Inflammatory macrophage (primary cell): ENCODE measurements around the gene GMDS.
A peak's percentile ranks its signal among the peaks of the same experiment; 100 is the strongest.
"Not testable (repeated sequence)": the region's sequence is repeated elsewhere in the genome, so short reads cannot be mapped to it uniquely, and the experiment has no call there.

Source experiments
- DNase-seq, 2 donors: peaks; one replicate each; pipeline ENCODE4 v3.0.0-alpha.2; 2020 to 2022

GMDS gene

GRCh38 chr6:1850840-1851157 is 394.6 kb downstream of the GMDS start:
- DNase-seq, result no peak

- DNase-seq, result no peak
These were observed 395.1 kb downstream of the GMDS start for GRCh38 chr6:1850121-1850839.

- peak; percentile 39 to 64 for DNase-seq
These were observed 395.7 kb downstream of the GMDS start for GRCh38 chr6:1849691-1850090.

- no peak for DNase-seq
These were observed 396.7 kb downstream of the GMDS start for GRCh38 chr6:1848752-1849151.

- DNase-seq, result no peak
These were observed 398.8 kb downstream of the GMDS start for GRCh38 chr6:1846611-1847010.

- DNase-seq, result not testable (repeated sequence)
These were observed 399.9 kb downstream of the GMDS start for GRCh38 chr6:1845543-1845942.

- no peak for DNase-seq
These were observed 403.1 kb downstream of the GMDS start for GRCh38 chr6:1842334-1842733.

GRCh38 chr6:1841136-1841535 is 404.3 kb downstream of the GMDS start:
- no peak for DNase-seq

- no peak for DNase-seq
These were observed 404.8 kb downstream of the GMDS start for GRCh38 chr6:1840491-1841121.

- DNase-seq, result no peak
These were observed 406.0 kb downstream of the GMDS start for GRCh38 chr6:1839361-1839760.

GRCh38 chr6:1838604-1839213 is 406.7 kb downstream of the GMDS start:
- no peak for DNase-seq

GRCh38 chr6:1837826-1838225 is 407.6 kb downstream of the GMDS start:
- no peak for DNase-seq

GRCh38 chr6:1836690-1837089 is 408.7 kb downstream of the GMDS start:
- no peak for DNase-seq

- no peak for DNase-seq
These were observed 410.5 kb downstream of the GMDS start for GRCh38 chr6:1834646-1835516.

GRCh38 chr6:1834207-1834606 is 411.2 kb downstream of the GMDS start:
- DNase-seq, result no peak

GRCh38 chr6:1832844-1833787 is 412.3 kb downstream of the GMDS start:
- DNase-seq, result no peak

- DNase-seq, result no peak
These were observed 413.0 kb downstream of the GMDS start for GRCh38 chr6:1832358-1832757.

- DNase-seq, result no peak
These were observed 417.2 kb downstream of the GMDS start for GRCh38 chr6:1827984-1828793.

- DNase-seq, result no peak
These were observed 419.5 kb downstream of the GMDS start for GRCh38 chr6:1825926-1826325.

GRCh38 chr6:1825277-1825676 is 420.1 kb downstream of the GMDS start:
- DNase-seq, result no peak

GRCh38 chr6:1821513-1822183 is 423.8 kb downstream of the GMDS start:
- no peak for DNase-seq
